ENCODE measurements around the gene TBKBP1. TPM values are rescaled to one million over a fixed set of nuclear protein-coding genes. Genes with fewer than 3 reads are reported as not detected.

TBKBP1 gene
- total RNA-seq, 4 donors from 2014 or later: 4.0 to 15.6 (median 10.5) TPM

DNA sequence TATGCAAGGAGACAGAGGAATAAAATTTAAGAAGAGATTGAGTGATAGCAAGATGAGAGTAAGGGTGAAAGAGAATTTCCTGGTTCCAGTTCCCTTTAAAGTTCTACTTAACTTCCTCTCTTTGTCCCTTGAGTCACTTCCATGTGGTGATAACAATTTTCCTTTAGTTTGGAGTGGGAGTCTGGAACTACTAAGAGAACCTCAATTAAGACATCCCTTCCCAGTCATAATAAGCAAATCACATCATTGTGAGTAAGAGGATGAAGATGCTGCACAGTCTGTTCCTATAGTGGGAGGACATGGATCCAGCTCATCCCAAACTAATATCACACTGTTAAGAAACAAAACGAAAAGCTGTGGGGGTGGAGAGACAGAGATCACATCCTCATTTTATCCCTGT is 63.4 kb downstream of the TBKBP1 start:
- ATAC-seq (ENCODE audit: low FRiP score) (no peak), DNase-seq (ENCODE audit: low spot score) (no peak)
- no peak for TF ChIP-seq CTCF (IDR thresholded peaks at IDR 0.05)

- DNase-seq (ENCODE audit: low spot score) (no peak), ATAC-seq (ENCODE audit: low FRiP score) (no peak)
- TF ChIP-seq CTCF (IDR thresholded peaks at IDR 0.05): no peak
These were observed 66.6 kb downstream of the TBKBP1 start for GRCh38 chr17:47760409-47761140.

Small RNA genes within 50 kb of the gene (small RNA-seq; reads per million reads assigned to genes)
- gene AC015674.1: not detected

Other genes starting within 250 kb of the TBKBP1 start
- 100 to 1,000 TPM in 2 of 4 donors, 10 to 100 TPM in 2; 95.8 to 114 (median 102) TPM for gene NPEPPS, start 163.1 kb upstream of the TBKBP1 start, total RNA-seq
- 100 to 1,000 TPM; 193 to 335 (median 207) TPM for gene KPNB1, start 44.2 kb upstream of the TBKBP1 start, total RNA-seq
- gene TBX21, start 39.1 kb downstream of the TBKBP1 start, total RNA-seq: 1 to 10 TPM in 3 of 4 donors, under 1 TPM in 1; 0.46 to 4.6 (median 2.0) TPM
- gene OSBPL7, start 127.6 kb downstream of the TBKBP1 start, total RNA-seq: 10 to 100 TPM in 1 of 4 donors, 1 to 10 TPM in 3; 2.6 to 13.9 (median 4.6) TPM
- gene MRPL10, start 137.4 kb downstream of the TBKBP1 start, total RNA-seq: 10 to 100 TPM; 23.1 to 50.5 (median 36.8) TPM
- under 1 TPM in 1 of 4 donors, not detected in 3; 0.24 TPM for gene LRRC46, start 137.5 kb downstream of the TBKBP1 start, total RNA-seq
- gene SCRN2, start 147.1 kb downstream of the TBKBP1 start, total RNA-seq: 10 to 100 TPM; 43.6 to 72.6 (median 60.3) TPM
- gene SP6, start 157.0 kb downstream of the TBKBP1 start, total RNA-seq: 1 to 10 TPM in 3 of 4 donors, under 1 TPM in 1; 0.74 to 1.7 (median 1.2) TPM
- gene SP2, start 202.1 kb downstream of the TBKBP1 start, total RNA-seq: 1 to 10 TPM; 2.9 to 8.5 (median 6.9) TPM
- 10 to 100 TPM; 20.1 to 39.7 (median 30.8) TPM for gene PNPO, start 247.4 kb downstream of the TBKBP1 start, total RNA-seq